ENCODE measurements around the gene EPS8.

Gene EPS8

DNA sequence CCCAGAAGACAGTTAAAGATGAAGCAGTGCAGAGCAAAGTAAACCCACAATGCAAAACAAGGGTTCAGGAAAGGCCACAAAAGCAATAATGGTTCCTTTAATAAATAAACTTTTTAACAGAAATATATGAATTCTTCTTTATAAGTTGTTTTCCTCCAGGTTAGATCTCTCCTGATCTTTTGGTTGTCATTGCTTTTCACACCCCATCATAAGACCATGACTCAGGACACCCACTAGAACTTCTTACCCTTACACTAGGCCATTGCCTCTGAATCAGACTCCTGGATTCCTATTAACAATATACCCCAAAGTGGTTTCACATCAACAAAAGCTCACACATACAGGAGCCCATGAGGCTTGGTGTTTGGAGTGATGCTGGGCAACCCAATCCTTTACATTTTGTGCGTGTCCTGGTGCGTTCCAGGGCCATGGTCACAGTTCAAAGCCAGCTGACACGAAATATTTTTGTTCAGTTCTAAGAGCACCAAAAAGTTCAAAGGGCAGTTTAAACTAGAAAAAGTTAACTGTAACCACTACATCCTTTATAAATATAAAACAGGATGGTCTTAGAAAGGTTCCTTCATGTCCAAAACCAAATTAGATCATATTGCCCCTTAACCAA lies 187.0 kb downstream of the EPS8 start:
- DNase-seq (ENCODE audit: low spot score in 2 of 2) (no peak), ATAC-seq (replicated peaks; ENCODE audit: extremely low read depth, poor library complexity, severe bottlenecking) (no peak)
- no peaks in the 10 kb centered on the region for H3K4me1 Mint-ChIP-seq
- no peak overlapping the region for H3K4me3 Mint-ChIP-seq
- no peaks in the 10 kb centered on the region for H3K36me3 Mint-ChIP-seq (ENCODE audit: insufficient read depth)
- no peaks in the 10 kb centered on the region for H3K9me3 Mint-ChIP-seq
- peaks cover 26% of the 10 kb centered on the region for H3K27me3 Mint-ChIP-seq
- H3K27ac Mint-ChIP-seq (ENCODE audit: low read depth), result no peak overlapping the region

DNA sequence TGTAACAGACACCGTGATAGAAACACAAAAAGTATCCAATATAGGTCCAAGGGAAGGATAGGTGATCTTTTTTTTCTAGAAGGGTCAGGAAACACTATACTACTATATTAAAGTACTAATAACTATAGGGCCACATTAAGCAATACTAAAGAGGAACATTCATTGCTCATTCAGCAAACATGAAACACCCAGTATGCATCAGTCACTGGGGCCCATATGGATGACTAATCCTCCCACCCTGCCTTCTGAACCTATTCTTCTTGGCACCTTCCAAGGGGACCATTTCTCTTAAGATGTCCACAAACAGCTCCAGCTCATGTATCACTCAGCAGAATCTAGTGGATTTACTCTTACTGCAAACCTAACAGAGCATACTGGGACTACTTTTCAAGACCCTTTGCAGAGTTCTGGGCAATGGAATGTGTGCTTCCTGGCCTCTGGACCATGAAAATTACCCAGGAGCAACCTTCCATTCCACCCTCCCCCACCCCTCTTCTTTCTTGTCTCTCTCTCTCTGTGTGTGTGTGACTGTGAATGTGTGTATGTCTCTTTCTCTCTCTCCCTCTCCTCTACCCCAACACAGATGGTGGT lies 187.9 kb downstream of the EPS8 start:
- Mint-ChIP-seq H3K36me3 (ENCODE audit: insufficient read depth) (no peaks in the 10 kb centered on the region), H3K4me3 (no peak overlapping the region), H3K27me3 (peaks cover 26% of the 10 kb centered on the region), H3K4me1 (no peaks in the 10 kb centered on the region), H3K27ac (ENCODE audit: low read depth) (no peak overlapping the region), H3K9me3 (no peaks in the 10 kb centered on the region)
- no peak for DNase-seq (ENCODE audit: low spot score in 2 of 2)
- no peak for ATAC-seq (replicated peaks; ENCODE audit: extremely low read depth, poor library complexity, severe bottlenecking)

DNA sequence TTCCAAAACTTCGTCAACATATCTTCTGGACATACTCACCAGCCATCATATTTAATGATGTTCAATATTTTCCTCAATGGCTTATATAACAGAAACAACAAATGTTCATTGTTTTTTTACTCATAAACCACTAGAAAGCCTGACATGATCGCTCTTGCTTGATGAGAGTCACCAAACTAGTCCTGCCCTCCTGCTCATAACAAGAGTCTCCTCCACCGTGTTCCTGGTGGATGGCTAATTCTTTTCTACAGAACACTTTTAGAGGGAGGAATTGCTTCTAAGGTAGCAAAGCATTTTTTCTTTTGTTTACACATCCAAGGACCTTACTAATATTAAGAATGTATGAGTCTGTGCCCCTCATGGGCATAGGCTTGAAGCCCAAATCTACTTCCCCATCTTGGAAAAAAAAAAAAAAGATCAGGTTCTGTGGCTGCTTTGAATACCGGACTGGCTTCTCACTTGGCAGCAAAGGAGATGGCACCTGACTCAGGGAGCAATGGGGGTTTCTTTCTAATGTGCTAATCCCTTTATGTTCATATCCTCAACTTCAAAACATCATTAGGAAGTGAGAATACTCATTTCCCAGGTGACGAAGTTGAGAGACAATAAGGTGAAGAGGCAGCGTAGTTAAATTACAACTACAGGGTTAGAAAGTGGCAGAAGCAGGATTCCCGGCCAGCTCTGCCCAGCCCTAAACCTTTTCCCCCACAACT lies 188.8 kb downstream of the EPS8 start:
- ATAC-seq (replicated peaks; ENCODE audit: extremely low read depth, poor library complexity, severe bottlenecking) (no peak), DNase-seq (ENCODE audit: low spot score in 2 of 2) (no peak)
- Mint-ChIP-seq H3K4me1 (no peaks in the 10 kb centered on the region), H3K9me3 (no peaks in the 10 kb centered on the region), H3K27me3 (peaks cover 32% of the 10 kb centered on the region), H3K36me3 (ENCODE audit: insufficient read depth) (no peaks in the 10 kb centered on the region), H3K4me3 (no peak overlapping the region), H3K27ac (ENCODE audit: low read depth) (no peak overlapping the region)

DNA sequence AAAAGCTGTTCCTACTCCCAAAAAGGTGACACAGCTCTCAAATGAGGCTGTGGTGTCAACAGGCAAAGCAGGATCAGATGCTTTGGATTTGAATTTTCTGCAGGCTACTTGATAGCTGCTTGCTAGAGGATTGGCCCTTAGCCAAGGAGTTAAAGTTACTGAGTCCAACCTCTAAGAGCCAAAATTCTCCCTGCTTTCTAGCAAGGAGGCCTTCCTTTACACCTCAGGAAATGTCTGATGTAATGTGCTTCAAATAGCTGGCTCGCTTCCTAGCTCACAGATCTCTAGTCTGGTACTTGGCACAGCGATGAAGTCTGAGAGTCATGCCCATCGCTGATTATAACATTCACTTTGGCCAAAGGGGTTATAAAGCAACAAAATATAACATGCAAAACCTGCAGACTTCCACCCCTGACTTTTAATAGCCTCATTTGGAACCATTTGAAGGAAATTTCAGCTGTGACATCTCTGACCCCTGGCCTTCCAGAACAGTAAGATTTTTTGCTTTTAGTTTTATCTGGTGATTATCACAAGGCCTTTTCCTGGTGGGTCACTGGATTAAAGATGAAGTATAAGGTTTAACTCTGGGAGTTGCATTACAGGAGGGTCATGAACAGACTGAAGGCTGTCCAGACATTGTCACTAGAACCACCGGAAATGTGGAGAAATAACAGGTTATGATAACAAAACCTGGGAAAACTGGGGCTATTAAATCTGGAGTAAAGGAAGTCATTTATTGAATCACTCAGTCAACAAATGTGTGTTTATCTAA lies 189.7 kb downstream of the EPS8 start:
- Mint-ChIP-seq H3K4me3 (no peak overlapping the region), H3K27me3 (peaks cover 36% of the 10 kb centered on the region), H3K27ac (ENCODE audit: low read depth) (no peak overlapping the region), H3K36me3 (ENCODE audit: insufficient read depth) (no peaks in the 10 kb centered on the region), H3K4me1 (no peaks in the 10 kb centered on the region), H3K9me3 (no peaks in the 10 kb centered on the region)
- no peak for DNase-seq (ENCODE audit: low spot score in 2 of 2)
- ATAC-seq (replicated peaks; ENCODE audit: extremely low read depth, poor library complexity, severe bottlenecking), result no peak

DNA sequence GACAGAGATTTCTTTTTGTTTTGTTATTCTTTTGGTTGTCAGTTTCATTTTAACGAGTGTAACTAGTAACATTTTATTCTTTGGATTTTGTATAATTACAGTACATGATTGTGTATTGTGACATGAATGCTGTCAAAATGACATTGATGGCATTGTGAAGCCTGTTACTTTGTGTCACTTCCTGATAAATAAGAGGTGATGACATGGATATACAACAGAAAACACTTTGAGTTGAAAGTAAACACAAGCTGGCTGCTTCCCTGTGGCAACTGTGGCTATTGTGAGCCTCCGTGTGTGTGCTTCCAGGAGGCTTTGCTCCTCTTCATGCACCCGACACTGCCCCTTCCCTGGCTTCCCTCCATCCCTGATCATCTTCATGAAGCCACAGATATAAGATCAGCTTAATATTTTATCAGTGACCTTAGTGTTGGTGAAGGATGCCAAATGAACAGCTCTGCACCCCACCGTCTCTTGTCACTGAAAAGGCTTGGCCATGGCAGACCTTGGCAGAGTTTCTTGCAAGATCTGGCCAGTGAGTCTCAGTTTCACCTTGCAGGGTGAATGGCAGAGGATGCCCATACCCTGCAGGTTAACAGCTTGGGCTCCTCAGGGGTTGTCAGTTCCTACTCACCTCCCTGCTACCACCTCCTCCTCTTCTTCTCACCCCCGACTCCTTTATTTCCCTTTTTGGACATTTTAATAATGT lies 191.9 kb downstream of the EPS8 start:
- no peak overlapping the region for H3K4me3 Mint-ChIP-seq
- H3K27me3 Mint-ChIP-seq, result peaks cover 21% of the 10 kb centered on the region
- H3K9me3 Mint-ChIP-seq, result no peaks in the 10 kb centered on the region
- ATAC-seq (replicated peaks; ENCODE audit: extremely low read depth, poor library complexity, severe bottlenecking), result no peak
- no peak overlapping the region for H3K27ac Mint-ChIP-seq (ENCODE audit: low read depth)
- H3K36me3 Mint-ChIP-seq (ENCODE audit: insufficient read depth), result no peaks in the 10 kb centered on the region
- H3K4me1 Mint-ChIP-seq, result no peaks in the 10 kb centered on the region
- no peak for DNase-seq (ENCODE audit: low spot score in 2 of 2)

DNA sequence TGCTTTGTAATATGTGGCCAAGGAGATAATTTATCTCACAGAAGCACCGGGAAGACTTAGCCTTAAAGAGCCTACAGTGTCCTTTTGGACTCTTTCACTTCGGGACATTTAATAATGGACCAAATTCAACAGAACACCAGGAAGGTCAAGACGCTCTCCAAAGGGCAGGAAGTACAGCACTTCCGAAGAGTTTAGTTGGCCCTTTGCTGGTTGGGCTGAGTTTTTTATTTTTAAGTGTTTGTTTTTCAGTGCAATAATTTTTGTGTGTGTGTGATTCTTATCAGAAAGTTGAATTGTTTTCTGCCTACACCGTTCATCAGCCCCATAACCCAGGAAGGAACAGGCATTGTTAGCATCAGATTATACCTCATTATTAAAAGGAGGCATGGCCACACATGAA lies 193.0 kb downstream of the EPS8 start:
- no peak for DNase-seq (ENCODE audit: low spot score in 2 of 2)
- no peak overlapping the region for H3K4me3 Mint-ChIP-seq
- H3K4me1 Mint-ChIP-seq, result no peaks in the 10 kb centered on the region
- H3K27ac Mint-ChIP-seq (ENCODE audit: low read depth), result no peak overlapping the region
- ATAC-seq (replicated peaks; ENCODE audit: extremely low read depth, poor library complexity, severe bottlenecking), result no peak
- H3K36me3 Mint-ChIP-seq (ENCODE audit: insufficient read depth), result no peaks in the 10 kb centered on the region
- H3K9me3 Mint-ChIP-seq, result no peaks in the 10 kb centered on the region
- peaks cover 21% of the 10 kb centered on the region for H3K27me3 Mint-ChIP-seq

DNA sequence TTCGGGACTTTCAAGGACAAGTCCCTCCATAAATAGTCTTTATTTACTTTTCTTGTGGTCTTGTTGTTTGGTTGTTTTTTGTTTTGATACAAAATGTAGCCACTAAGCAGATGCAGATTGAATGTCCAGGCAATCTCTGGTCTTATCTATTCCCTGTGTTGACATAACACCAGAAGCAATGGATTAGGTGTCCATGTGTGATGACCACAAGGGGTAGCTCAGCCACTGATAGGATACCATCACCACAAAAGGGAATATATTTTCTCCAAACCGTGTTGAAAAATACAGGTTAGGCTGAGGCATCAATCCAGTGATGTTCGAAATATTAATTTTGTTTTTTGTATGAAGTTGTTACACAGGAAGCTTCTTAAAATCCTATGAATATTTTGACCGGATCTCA lies 196.3 kb downstream of the EPS8 start:
- no peak for DNase-seq (ENCODE audit: low spot score in 2 of 2)
- Mint-ChIP-seq H3K27me3 (peaks cover 45% of the 10 kb centered on the region), H3K4me1 (peaks cover 10% of the 10 kb centered on the region), H3K9me3 (no peaks in the 10 kb centered on the region), H3K36me3 (ENCODE audit: insufficient read depth) (no peaks in the 10 kb centered on the region), H3K4me3 (no peak overlapping the region), H3K27ac (ENCODE audit: low read depth) (no peak overlapping the region)
- no peak for ATAC-seq (replicated peaks; ENCODE audit: extremely low read depth, poor library complexity, severe bottlenecking)

DNA sequence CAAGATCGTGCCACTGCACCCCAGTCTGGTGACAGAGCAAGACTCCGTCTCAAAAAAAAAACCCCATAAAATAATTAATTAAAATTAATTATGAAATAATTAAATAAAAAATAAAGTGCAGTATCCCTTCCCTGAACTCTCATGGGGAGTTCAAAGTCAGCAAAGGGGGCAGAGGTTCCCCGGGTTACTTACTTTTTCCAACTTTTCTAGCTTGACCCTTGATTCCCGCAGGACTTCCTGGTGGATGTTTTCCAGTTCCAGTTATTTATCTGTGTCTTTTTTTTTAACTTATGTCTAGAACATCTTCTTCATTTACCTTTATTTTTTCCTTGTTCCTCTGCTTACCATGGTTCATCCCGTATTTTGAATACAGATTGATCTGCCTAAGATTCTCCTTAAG lies 197.4 kb downstream of the EPS8 start:
- DNase-seq (ENCODE audit: low spot score in 2 of 2), result no peak

DNA sequence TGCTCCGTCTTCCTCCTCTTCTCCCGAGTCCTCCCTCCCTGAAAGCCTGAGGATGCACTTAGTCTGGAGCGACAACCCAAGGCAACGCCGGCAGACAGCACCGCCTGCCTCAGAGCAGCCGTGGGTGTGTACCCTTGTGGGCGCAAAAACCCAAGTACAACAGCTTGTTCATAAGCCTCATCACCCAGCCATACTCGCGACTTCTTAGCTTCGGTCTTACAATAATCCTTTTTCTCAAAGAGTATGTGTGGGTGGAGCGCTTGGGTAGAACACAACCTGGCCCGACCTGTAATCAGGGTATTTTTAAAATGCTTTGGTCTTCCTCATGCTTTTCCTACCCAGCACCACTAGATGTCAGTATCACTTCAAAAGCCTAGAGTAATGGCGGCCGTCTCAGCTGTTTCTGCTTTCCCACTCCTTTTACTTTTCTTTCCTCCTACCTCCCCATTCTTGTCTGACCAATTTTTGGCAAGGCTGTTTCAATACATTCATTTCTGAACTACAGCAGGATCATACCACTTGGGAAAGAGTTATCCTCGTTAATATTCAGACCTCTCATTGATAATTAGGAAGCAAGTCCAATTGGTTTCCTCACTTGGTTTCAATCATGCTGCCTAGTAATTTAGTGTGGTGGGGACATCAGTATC lies 198.9 kb downstream of the EPS8 start:
- Mint-ChIP-seq H3K4me1 (peaks cover 10% of the 10 kb centered on the region), H3K27me3 (peaks cover 42% of the 10 kb centered on the region), H3K4me3 (peak overlapping the region; percentile 64), H3K9me3 (no peaks in the 10 kb centered on the region), H3K27ac (ENCODE audit: low read depth) (peak overlapping the region; percentile 26), H3K36me3 (ENCODE audit: insufficient read depth) (no peaks in the 10 kb centered on the region)
- ATAC-seq (replicated peaks; ENCODE audit: extremely low read depth, poor library complexity, severe bottlenecking) (peak; percentile 77), DNase-seq (ENCODE audit: low spot score in 2 of 2) (peak in 1 of 2 donors; percentile 36)

More for the DNA sequence above, 197.4 kb downstream of the EPS8 start:
- Mint-ChIP-seq H3K27ac (ENCODE audit: low read depth) (no peak overlapping the region), H3K27me3 (peaks cover 42% of the 10 kb centered on the region), H3K9me3 (no peaks in the 10 kb centered on the region), H3K4me3 (no peak overlapping the region), H3K4me1 (peaks cover 10% of the 10 kb centered on the region), H3K36me3 (ENCODE audit: insufficient read depth) (no peaks in the 10 kb centered on the region)
- ATAC-seq (replicated peaks; ENCODE audit: extremely low read depth, poor library complexity, severe bottlenecking), result no peak

DNA sequence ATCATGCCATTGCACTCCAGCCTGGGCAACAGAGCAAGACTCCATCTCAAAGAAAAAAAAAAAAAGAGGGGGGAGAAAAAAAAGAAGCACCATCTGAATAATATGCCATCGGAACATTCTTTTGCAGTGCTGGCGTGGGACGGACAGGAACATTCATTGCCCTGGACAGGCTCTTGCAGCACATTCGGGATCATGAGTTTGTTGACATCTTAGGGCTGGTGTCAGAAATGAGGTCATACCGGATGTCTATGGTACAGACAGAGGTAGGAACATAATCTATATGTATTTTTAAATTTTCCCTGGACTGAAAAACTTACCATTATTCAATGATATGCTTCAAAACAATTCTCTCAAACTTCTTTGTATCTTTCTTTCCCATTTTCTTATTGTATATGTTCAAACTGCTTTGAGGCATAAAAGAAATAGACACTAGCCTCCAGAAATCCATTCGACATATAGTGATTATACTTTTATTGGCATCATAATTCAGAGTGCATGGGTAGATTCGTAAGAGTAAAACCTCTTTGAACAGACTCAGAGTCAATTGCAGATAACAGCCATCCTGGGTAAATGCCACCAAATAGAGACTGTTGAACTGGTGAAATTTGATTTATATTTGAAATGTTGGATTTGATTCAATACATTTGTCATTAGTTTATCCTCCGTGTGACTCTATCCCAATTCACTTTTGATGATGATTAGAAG lies 199.7 kb downstream of the EPS8 start:
- Mint-ChIP-seq H3K4me3 (peak overlapping the region; percentile 64), H3K36me3 (ENCODE audit: insufficient read depth) (no peaks in the 10 kb centered on the region), H3K27me3 (peaks cover 44% of the 10 kb centered on the region), H3K4me1 (peaks cover 10% of the 10 kb centered on the region), H3K9me3 (no peaks in the 10 kb centered on the region), H3K27ac (ENCODE audit: low read depth) (no peak overlapping the region)
- no peak for ATAC-seq (replicated peaks; ENCODE audit: extremely low read depth, poor library complexity, severe bottlenecking)
- DNase-seq (ENCODE audit: low spot score in 2 of 2), result no peak

DNA sequence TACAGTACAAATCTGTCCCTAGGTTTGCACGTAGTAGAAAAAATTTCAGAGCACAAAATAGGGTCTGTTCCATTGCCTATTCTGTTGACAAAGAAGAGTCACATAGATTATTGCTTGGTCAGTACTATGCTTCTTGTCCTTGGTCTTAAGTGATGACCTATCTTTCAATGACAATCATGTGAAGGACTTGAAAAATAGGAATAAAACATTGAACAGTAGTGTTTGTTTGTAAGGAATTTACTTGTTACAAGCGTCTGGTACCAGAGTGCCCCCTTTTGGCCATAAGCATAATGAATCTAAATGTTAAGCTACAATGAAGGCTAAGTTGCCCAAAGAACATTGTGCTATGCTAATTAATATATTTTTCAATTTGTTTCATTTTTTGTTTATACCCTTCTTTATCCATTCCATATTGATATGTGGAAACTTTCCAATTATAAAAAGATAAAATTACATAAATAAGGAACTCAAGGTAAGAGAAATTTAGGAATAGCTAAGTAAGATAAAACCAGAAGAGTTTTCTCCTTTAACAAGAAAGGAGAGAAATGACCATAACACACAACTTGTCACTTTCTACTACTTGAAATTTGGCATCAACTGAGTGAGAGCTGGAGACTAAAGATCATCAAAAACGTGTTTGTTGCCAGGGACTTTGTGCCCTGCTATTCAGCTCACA lies 204.7 kb downstream of the EPS8 start:
- ATAC-seq (replicated peaks; ENCODE audit: extremely low read depth, poor library complexity, severe bottlenecking) (no peak), DNase-seq (ENCODE audit: low spot score in 2 of 2) (no peak)
- H3K36me3 Mint-ChIP-seq (ENCODE audit: insufficient read depth), result peaks cover 2% of the 10 kb centered on the region
- H3K27ac Mint-ChIP-seq (ENCODE audit: low read depth), result no peak overlapping the region
- no peaks in the 10 kb centered on the region for H3K9me3 Mint-ChIP-seq
- H3K27me3 Mint-ChIP-seq, result peaks cover 57% of the 10 kb centered on the region
- H3K4me1 Mint-ChIP-seq, result no peaks in the 10 kb centered on the region
- H3K4me3 Mint-ChIP-seq, result no peak overlapping the region

Measured in central memory CD8-positive, alpha-beta T cell (primary cell).